ENCODE measurements around the gene ZNF416.

The ZNF416 gene

GRCh38 chr19:57578487-57579205 is at the start of gene ZNF416:
Gene ZNF416 (minus strand): TSS chr19:57578911. CDS start chr19:57578704, 207 bp downstream.
- DNase-seq (ENCODE audit: low spot score): peak; percentile 96

- no peak for DNase-seq (ENCODE audit: low spot score)
Measured at GRCh38 chr19:57623091-57623490, 44.4 kb upstream of the ZNF416 start.

GRCh38 chr19:57620673-57621348 is 42.1 kb upstream of the ZNF416 start:
- no peak for DNase-seq (ENCODE audit: low spot score)

GRCh38 chr19:57615346-57615745 is 36.6 kb upstream of the ZNF416 start:
- DNase-seq (ENCODE audit: low spot score): no peak

GRCh38 chr19:57613941-57614743 is 35.4 kb upstream of the ZNF416 start, which contains the start of gene ZNF134:
Gene ZNF134 (plus strand): TSS chr19:57614242. CDS start chr19:57619469, 5,227 bp downstream.
- DNase-seq (ENCODE audit: low spot score): peak; percentile 97

- no peak for DNase-seq (ENCODE audit: low spot score)
Measured at GRCh38 chr19:57611113-57611512, 32.4 kb upstream of the ZNF416 start.

- no peak for DNase-seq (ENCODE audit: low spot score)
Measured at GRCh38 chr19:57606931-57607330, 28.2 kb upstream of the ZNF416 start.

GRCh38 chr19:57599761-57600383 is 21.2 kb upstream of the ZNF416 start, which contains the start of gene ZNF530:
Gene ZNF530 (plus strand): TSS chr19:57599885. CDS start chr19:57604346, 4,461 bp downstream.
- peak; percentile 94 for DNase-seq (ENCODE audit: low spot score)

- no peak for DNase-seq (ENCODE audit: low spot score)
Measured at GRCh38 chr19:57599377-57599760, 20.7 kb upstream of the ZNF416 start.

- DNase-seq (ENCODE audit: low spot score): no peak
Measured at GRCh38 chr19:57587529-57587928, 8.8 kb upstream of the ZNF416 start.

- peak; percentile 93 for DNase-seq (ENCODE audit: low spot score)
Measured at GRCh38 chr19:57583521-57584416, 5.1 kb upstream of the ZNF416 start, which contains the start of gene ZIK1. Gene ZIK1 (plus strand): TSS chr19:57584145. CDS start chr19:57584357, 212 bp downstream.

GRCh38 chr19:57583104-57583520 is 4.4 kb upstream of the ZNF416 start:
- no peak for DNase-seq (ENCODE audit: low spot score)

GRCh38 chr19:57576661-57577060 is 2.0 kb downstream of the ZNF416 start:
- DNase-seq (ENCODE audit: low spot score): no peak

- no peak for DNase-seq (ENCODE audit: low spot score)
Measured at GRCh38 chr19:57572415-57572947, 6.2 kb downstream of the ZNF416 start.

- no peak for DNase-seq (ENCODE audit: low spot score)
Measured at GRCh38 chr19:57570707-57571106, 8.0 kb downstream of the ZNF416 start.

GRCh38 chr19:57566396-57567265 is 12.1 kb downstream of the ZNF416 start:
- DNase-seq (ENCODE audit: low spot score): no peak

- DNase-seq (ENCODE audit: low spot score): no peak
Measured at GRCh38 chr19:57563547-57563946, 15.2 kb downstream of the ZNF416 start.

GRCh38 chr19:57560049-57560491 is 18.6 kb downstream of the ZNF416 start:
- peak; percentile 30 for DNase-seq (ENCODE audit: low spot score)

GRCh38 chr19:57559404-57560025 is 19.2 kb downstream of the ZNF416 start, which contains the start of gene ZNF550:
Gene ZNF550 (minus strand): TSS chr19:57559863. CDS start chr19:57559682, 181 bp downstream.
- DNase-seq (ENCODE audit: low spot score): peak; percentile 96
